HEK293 (cell line): Measurements from ENCODE around the gene DRD4.

Source experiments
- CTCF ChIP-seq: fragments of 450-650 bp; formaldehyde crosslinking; IDR thresholded peaks from 2 replicates; pipeline ENCODE4 v1.5.1; 2016; ENCODE audit warnings: missing biosample characterization, missing genetic modification characterization
- MZF1 ChIP-seq: fragments of 450-650 bp; formaldehyde crosslinking; IDR thresholded peaks from 2 replicates; pipeline ENCODE4 v1.5.1; 2017; ENCODE audit warnings: missing biosample characterization, missing genetic modification characterization, borderline replicate concordance
- REPIN1 ChIP-seq: fragments of 450-650 bp; formaldehyde crosslinking; IDR thresholded peaks from 2 replicates; pipeline ENCODE4 v1.5.1; 2017; ENCODE audit warnings: missing biosample characterization, missing genetic modification characterization, low read depth
- YY1 ChIP-seq: fragments of 450-650 bp; formaldehyde crosslinking; IDR thresholded peaks from 2 replicates; pipeline ENCODE4 v1.5.1; 2018; ENCODE audit warnings: missing biosample characterization, missing genetic modification characterization
- ZBTB6 ChIP-seq: fragments of 450-650 bp; formaldehyde crosslinking; IDR thresholded peaks from 2 replicates; pipeline ENCODE4 v1.5.1; 2017; ENCODE audit warnings: missing biosample characterization, missing genetic modification characterization
- ZNF280D ChIP-seq: fragments of 450-650 bp; formaldehyde crosslinking; IDR thresholded peaks from 2 replicates; pipeline ENCODE4 v1.5.1; 2016; ENCODE audit warnings: missing biosample characterization, missing genetic modification characterization
- ZNF621 ChIP-seq: fragments of 450-650 bp; formaldehyde crosslinking; IDR thresholded peaks from 2 replicates; pipeline ENCODE4 v1.5.1; 2017; ENCODE audit warnings: missing biosample characterization, missing genetic modification characterization
- ZNF704 ChIP-seq: fragments of 450-650 bp; formaldehyde crosslinking; IDR thresholded peaks from 2 replicates; pipeline ENCODE4 v1.5.1; 2016; ENCODE audit warnings: missing biosample characterization, missing genetic modification characterization

GRCh38 chr11:660281-660680 lies 23.2 kb downstream of the DRD4 start:
- TF ChIP-seq REPIN1 (tag by site-specific recombination) (no peak), MZF1 (no peak), ZBTB6 (tag by site-specific recombination) (no peak), ZNF704 (tag by site-specific recombination) (no peak), CTCF (tag by site-specific recombination) (no peak), ZNF621 (tag by site-specific recombination) (no peak), YY1 (tag by site-specific recombination) (no peak), ZNF280D (tag by site-specific recombination) (no peak)
